Fibroblast of pulmonary artery (primary cell): ENCODE results near the gene GTF2IRD1.

Experiments
- DNase-seq: peaks from one replicate; pipeline ENCODE4 v3.0.0-alpha.2; 2010; ENCODE audit warnings: low read depth
- H3K4me3 ChIP-seq: replicated peaks from 2 replicates; pipeline ENCODE4 v1.5.1; 2011; ENCODE audit warnings: low read depth, mild to moderate bottlenecking, control low read depth, low read length, moderate library complexity
- TF ChIP-seq, protein P1 (sequence below): IDR thresholded peaks from 2 replicates; pipeline ENCODE4 v1.5.1; 2011; ENCODE audit warnings: mild to moderate bottlenecking, control low read depth, low read length, inconsistent platforms; ENCODE audit errors: missing control alignments

Gene GTF2IRD1

DNA sequence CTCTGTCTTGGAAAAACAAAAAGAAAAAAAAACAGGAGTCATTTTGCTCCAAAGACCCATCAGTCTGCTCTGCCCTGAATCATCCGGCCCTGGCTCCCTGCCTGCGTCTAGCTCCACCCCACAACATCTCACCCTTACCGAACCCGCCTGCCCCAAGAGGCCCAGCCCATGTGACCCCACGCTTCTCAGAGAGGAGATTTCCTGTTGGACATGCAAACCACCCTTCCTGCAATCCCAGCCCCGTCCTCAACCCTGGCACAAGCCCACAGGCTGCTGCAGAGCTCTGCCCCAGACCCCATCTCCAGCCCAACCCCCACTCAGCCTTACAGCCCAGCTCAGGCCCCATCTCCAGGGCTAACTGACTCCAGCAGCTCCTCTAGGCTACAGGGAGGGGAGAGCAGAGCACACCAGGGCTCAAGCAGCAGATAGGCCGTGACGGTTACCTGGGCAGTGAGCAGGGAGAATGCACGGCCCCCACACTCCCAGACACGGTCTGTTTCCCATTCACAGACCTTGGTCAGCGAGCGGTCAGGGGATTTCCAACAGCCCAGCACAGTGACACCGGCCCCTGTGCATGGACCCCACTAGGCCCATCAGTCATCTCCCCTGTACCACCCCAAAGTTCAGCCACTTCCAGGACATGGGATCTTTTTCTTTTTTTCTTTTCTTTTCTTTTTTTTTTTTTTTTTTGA is 133.9 kb downstream of the GTF2IRD1 start:
- TF ChIP-seq, protein P1, sequence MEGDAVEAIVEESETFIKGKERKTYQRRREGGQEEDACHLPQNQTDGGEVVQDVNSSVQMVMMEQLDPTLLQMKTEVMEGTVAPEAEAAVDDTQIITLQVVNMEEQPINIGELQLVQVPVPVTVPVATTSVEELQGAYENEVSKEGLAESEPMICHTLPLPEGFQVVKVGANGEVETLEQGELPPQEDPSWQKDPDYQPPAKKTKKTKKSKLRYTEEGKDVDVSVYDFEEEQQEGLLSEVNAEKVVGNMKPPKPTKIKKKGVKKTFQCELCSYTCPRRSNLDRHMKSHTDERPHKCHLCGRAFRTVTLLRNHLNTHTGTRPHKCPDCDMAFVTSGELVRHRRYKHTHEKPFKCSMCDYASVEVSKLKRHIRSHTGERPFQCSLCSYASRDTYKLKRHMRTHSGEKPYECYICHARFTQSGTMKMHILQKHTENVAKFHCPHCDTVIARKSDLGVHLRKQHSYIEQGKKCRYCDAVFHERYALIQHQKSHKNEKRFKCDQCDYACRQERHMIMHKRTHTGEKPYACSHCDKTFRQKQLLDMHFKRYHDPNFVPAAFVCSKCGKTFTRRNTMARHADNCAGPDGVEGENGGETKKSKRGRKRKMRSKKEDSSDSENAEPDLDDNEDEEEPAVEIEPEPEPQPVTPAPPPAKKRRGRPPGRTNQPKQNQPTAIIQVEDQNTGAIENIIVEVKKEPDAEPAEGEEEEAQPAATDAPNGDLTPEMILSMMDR, result no peak
- no peak overlapping the region for H3K4me3 ChIP-seq
- peak; percentile 94 for DNase-seq

DNA sequence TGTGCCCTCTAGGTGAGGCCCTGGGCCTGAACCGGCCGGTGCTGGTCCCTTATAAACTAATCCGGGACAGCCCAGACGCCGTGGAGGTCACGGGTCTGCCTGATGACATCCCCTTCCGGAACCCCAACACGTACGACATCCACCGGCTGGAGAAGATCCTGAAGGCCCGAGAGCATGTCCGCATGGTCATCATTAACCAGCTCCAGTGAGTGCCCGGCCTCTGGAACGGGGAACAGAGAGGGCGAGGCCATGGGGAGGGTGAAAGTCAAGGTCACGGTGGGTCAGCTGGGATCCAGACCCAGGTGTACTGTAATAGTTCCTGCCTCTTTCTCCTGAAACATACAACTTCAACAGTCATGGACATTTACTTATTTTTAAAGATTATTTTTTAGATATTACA is 137.1 kb downstream of the GTF2IRD1 start:
- TF ChIP-seq, protein P1, result no peak
- no peak overlapping the region for H3K4me3 ChIP-seq
- no peak for DNase-seq

DNA sequence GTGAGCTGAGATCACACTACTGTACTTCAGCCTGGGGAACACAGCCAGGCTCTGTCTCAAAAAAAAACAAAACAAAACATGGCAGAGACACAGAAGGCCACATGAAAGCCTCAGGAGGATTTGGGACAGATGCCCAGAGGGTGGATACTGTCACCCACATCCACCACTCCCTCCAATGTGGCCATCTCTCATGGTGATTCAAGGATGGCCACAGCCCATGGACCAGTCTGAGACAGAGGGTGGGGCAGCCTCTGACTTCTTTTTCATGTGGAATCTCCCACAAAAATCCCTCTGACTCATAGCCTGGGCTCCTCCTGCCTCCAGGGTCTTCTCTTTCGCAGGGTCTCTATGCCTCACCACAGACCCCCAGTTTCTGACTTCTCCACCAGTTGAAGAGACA is 144.9 kb downstream of the GTF2IRD1 start:
- H3K4me3 ChIP-seq, result no peak overlapping the region
- no peak for DNase-seq
- TF ChIP-seq, protein P1, result no peak

DNA sequence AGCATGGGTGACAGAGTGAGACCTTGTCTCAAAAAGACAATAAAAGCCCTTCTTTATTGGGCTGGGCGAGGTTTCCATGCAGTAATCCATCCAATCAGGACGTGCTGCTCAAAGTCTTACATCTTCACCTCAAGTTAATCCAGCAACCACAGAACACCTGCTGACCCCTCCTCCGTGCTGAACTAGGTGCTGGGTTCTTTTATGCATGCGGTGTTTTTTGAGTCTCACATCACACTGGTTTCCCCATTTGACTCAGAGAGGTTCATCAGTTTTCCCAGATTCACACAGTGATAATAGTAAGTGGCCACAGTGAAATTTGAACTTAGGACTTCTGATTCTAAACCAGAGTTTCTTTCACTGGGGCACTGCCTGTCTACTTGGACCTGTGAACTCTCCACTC is 145.5 kb downstream of the GTF2IRD1 start:
- TF ChIP-seq, protein P1, result no peak
- DNase-seq, result no peak
- no peak overlapping the region for H3K4me3 ChIP-seq

DNA sequence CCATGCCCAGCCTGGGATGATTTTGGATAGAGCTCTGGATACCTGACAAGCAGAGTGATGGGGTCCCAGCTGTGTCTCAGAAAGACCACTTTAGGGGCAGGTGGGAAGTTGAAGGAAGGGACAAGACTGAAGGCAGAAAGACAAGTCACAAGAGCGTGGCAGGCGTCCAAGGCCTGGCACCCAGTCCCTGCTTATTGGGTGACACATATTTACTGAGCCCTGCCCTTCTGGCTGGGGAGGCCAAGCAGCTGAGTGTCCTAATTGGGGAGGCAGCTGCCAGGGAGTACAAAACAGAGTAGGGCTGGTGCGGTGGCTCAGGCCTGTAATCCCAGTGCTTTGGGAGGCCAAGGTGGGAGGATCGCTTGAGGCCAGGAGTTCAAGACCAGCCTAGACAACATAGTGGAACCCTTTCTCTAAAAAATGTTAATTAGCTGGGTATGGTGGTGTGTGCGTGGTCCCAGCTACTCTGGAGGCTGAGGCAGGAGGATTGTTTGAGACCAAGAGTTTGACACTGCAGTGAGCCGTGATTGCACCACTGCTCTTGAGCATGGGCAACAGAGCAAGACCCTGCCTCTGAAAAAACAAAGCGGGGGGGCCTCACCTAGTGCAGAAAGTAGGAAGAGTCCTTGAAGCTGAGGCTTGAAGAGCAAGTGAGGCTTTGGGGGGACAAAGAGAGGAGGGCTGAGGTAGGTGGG is 150.8 kb downstream of the GTF2IRD1 start:
- H3K4me3 ChIP-seq, result no peak overlapping the region
- TF ChIP-seq, protein P1, result no peak
- no peak for DNase-seq

DNA sequence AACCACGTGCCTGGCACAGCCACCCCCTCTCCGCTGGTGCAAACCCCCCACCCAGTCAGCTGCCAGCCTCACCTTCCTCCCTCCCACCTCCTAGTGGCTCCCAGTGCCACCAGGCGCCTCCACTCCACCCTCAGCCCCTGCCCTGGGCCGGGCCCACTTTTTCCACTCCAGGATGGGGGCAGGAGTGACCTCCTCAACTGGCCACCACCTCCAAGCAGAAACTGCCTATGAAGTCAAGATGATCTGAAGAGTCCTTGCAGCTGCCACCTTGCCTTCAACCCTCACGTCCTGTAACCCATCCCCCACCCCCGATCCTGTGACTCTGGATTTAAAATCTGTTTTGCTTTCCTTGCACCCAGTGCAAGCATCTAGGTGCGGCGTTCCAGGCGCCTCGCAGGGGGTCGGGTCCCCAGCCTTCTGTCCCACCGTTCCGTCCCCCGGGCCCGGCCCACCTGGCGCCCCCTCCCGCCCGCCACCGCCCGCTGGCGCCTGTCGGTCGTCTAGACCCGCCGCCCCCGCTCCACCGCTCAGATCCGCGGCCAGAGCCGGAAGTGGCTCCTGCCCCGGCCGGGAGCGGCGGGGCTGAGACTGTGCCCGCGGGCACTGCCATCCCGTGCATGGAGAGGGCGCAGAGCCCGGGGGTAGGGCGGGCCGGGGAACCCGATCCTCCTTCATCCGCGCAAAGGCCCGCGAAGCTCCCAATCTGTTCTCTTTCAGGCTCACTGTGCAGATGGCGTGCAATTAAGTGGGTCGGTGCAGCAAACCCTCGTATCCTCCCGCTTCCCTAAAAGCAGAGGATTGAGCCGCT is 152.6 kb downstream of the GTF2IRD1 start:
- peak overlapping the region; percentile 28 for H3K4me3 ChIP-seq
- DNase-seq, result no peak
- TF ChIP-seq, protein P1, result no peak
